HCT116 (cell line): ENCODE measurements around the gene NEDD4L. TPM values are rescaled to one million over a fixed set of nuclear protein-coding genes. Genes with fewer than 3 reads are reported as not detected.

ENCODE experiments used
- ATAC-seq: fragments of 200-7000 bp; cut with Tn5 transposase; 2 replicates; pipeline ENCODE4 v1.9.1; 2020; ENCODE audit warnings: mild to moderate bottlenecking, moderate library complexity
- BruUV-seq: library from RNA; stranded (reverse); fragments of 400-500 nt; replicated peaks from 2 replicates; lab custom pipeline; 2021; lab: Mats Ljungman, UMichigan
- CTCF ChIA-PET: fragments of 300-600 bp; sonication (Branson Sonifier 250); formaldehyde crosslinking; loops from one replicate; lab custom pipeline; 2021; ENCODE audit warnings: antibody characterized with exemption; lab: Charles Lee
- POLR2A ChIA-PET: fragments of 300-600, 350-600 bp; sonication (Branson Sonifier 250); formaldehyde crosslinking; loops from one replicate; lab custom pipeline; 2021; ENCODE audit warnings: antibody characterized with exemption; lab: Charles Lee
- RAD21 ChIA-PET, 2 experiments: fragments of 300-600 bp; sonication (Branson Sonifier 250); formaldehyde crosslinking; loops; one replicate each; lab custom pipeline; 2023; ENCODE audit warnings: low total read pairs in 2 of 2; ENCODE audit not compliant: uncharacterized antibody in 2 of 2, unreplicated experiment in 2 of 2, low non-redundant PET in 1 of 2; lab: Charles Lee
- DNase-seq: peaks from one replicate; pipeline ENCODE4 v3.0.0-alpha.2; 2010; ENCODE audit warnings: low read depth, low spot score
- H2AFZ ChIP-seq: fragments of 200-600 bp; shearing (Covaris generic), sonication (generic); 2 replicates; pipeline ENCODE4 v1.6.1; 2017; ENCODE audit warnings: low read depth, mixed run types, mixed read lengths, antibody characterized with exemption, low read length; ENCODE audit not compliant: poor library complexity, severe bottlenecking
- H3K27ac ChIP-seq: 2 replicates; pipeline ENCODE4 v1.5.1; 2012; ENCODE audit warnings: low read depth, low read length
- H3K27me3 ChIP-seq: fragments of 200-600 bp; sonication (generic); 2 replicates; pipeline ENCODE4 v1.6.1; 2016; ENCODE audit warnings: mixed run types, low read length, mixed read lengths; ENCODE audit not compliant: insufficient read depth
- H3K36me3 ChIP-seq, 2 experiments: fragments of 200-500 bp in 1 of 2; fragments of 200-600 bp in 1 of 2; sonication (Bioruptor generic) in 1 of 2; sonication (generic) in 1 of 2; 2 replicates each; pipeline versions ENCODE4 v1.5.1 to v1.6.1; 2014 to 2016; ENCODE audit warnings: low read length in 2 of 2, inconsistent platforms in 1 of 2, mixed read lengths in 1 of 2, mixed run types in 1 of 2; ENCODE audit not compliant: insufficient read depth in 2 of 2, control insufficient read depth in 1 of 2
- H3K4me1 ChIP-seq, 2 experiments: fragments of 200-600 bp in 1 of 2; sonication (generic) in 1 of 2; 2 replicates each; pipeline versions ENCODE4 v1.5.1 to v1.6.1; 2012 to 2017; ENCODE audit warnings: low read length in 2 of 2, inconsistent platforms in 1 of 2, mild to moderate bottlenecking in 1 of 2, mixed read lengths in 1 of 2, mixed run types in 1 of 2, moderate library complexity in 1 of 2; ENCODE audit not compliant: insufficient read depth in 2 of 2, control insufficient read depth in 1 of 2
- H3K4me2 ChIP-seq: fragments of 200-600 bp; sonication (generic); 2 replicates; pipeline ENCODE4 v1.6.1; 2017; ENCODE audit warnings: mixed run types, low read length, mixed read lengths
- H3K4me3 ChIP-seq, 2 experiments: fragments of 200-600 bp in 1 of 2; sonication (generic) in 1 of 2; replicated peaks in 1 of 2; 2 replicates each; pipeline ENCODE4 v1.5.1; 2011 to 2016; ENCODE audit warnings: low read length in 2 of 2, control low read depth in 1 of 2, low read depth in 1 of 2, mild to moderate bottlenecking in 1 of 2, mixed read lengths in 1 of 2, mixed run types in 1 of 2
- H3K79me2 ChIP-seq: fragments of 200-600 bp; sonication (generic); 2 replicates; pipeline ENCODE4 v1.6.1; 2017; ENCODE audit warnings: mild to moderate bottlenecking, mixed run types, low read length, moderate library complexity, mixed read lengths; ENCODE audit not compliant: insufficient read depth
- H3K9ac ChIP-seq: fragments of 200-600 bp; sonication (generic); 2 replicates; pipeline ENCODE4 v1.6.1; 2016; ENCODE audit warnings: low read length, mixed read lengths
- H3K9me2 ChIP-seq: fragments of 200-600 bp; sonication (generic), shearing (Covaris generic); 2 replicates; pipeline ENCODE4 v1.6.1; 2017; ENCODE audit warnings: mixed run types, mild to moderate bottlenecking, moderate library complexity; ENCODE audit not compliant: insufficient read depth
- H3K9me3 ChIP-seq, 2 experiments: fragments of 200-500 bp in 1 of 2; fragments of 200-600 bp in 1 of 2; sonication (Bioruptor generic) in 1 of 2; sonication (generic) in 1 of 2; 2 replicates each; pipeline ENCODE4 v1.6.1; 2014 to 2017; ENCODE audit warnings: low read length in 2 of 2, mixed read lengths in 2 of 2, inconsistent platforms in 1 of 2, low read depth in 1 of 2, mild to moderate bottlenecking in 1 of 2, mixed run types in 1 of 2, moderate library complexity in 1 of 2; ENCODE audit not compliant: control insufficient read depth in 1 of 2, insufficient read depth in 1 of 2
- H4K20me1 ChIP-seq: fragments of 200-600 bp; sonication (generic), shearing (Covaris generic); 2 replicates; pipeline ENCODE4 v1.6.1; 2017; ENCODE audit warnings: mixed run types, mild to moderate bottlenecking, moderate library complexity; ENCODE audit not compliant: insufficient read depth
- ATF3 ChIP-seq: IDR thresholded peaks from 2 replicates; pipeline ENCODE4 v1.6.1; 2012
- CBX3 ChIP-seq: IDR thresholded peaks from 2 replicates; pipeline ENCODE4 v1.6.1; 2012; ENCODE audit warnings: low read depth
- CEBPB ChIP-seq: IDR thresholded peaks from 2 replicates; pipeline ENCODE4 v1.6.1; 2012; ENCODE audit warnings: low read depth
- EGR1 ChIP-seq: IDR thresholded peaks from 2 replicates; pipeline ENCODE4 v1.6.1; 2012; ENCODE audit warnings: low read depth
- ELF1 ChIP-seq: IDR thresholded peaks from 2 replicates; pipeline ENCODE4 v1.6.1; 2012; ENCODE audit warnings: low read depth, borderline replicate concordance
- EZH2phosphoT487 ChIP-seq: fragments of 200-600 bp; IDR thresholded peaks from 2 replicates; pipeline ENCODE4 v1.6.1; 2018; ENCODE audit warnings: antibody characterized with exemption, borderline replicate concordance
- FOSL1 ChIP-seq: IDR thresholded peaks from 2 replicates; pipeline ENCODE4 v1.6.1; 2012; ENCODE audit warnings: low read depth
- JUND ChIP-seq: IDR thresholded peaks from 2 replicates; pipeline ENCODE4 v1.6.1; 2012
- POLR2AphosphoS5 ChIP-seq: IDR thresholded peaks from 2 replicates; pipeline ENCODE4 v1.6.1; 2011; ENCODE audit warnings: mild to moderate bottlenecking, low read depth, low read length, moderate library complexity
- RAD21 ChIP-seq: IDR thresholded peaks from 2 replicates; pipeline ENCODE4 v1.6.1; 2012; ENCODE audit warnings: low read depth, mild to moderate bottlenecking
- REST ChIP-seq: IDR thresholded peaks from 2 replicates; pipeline ENCODE4 v1.6.1; 2012; ENCODE audit warnings: low read depth
- SIN3A ChIP-seq: IDR thresholded peaks from 2 replicates; pipeline ENCODE4 v1.6.1; 2012; ENCODE audit warnings: low read depth
- SP1 ChIP-seq: IDR thresholded peaks from 2 replicates; pipeline ENCODE4 v1.6.1; 2012; ENCODE audit warnings: low read depth
- SRF ChIP-seq: IDR thresholded peaks from 2 replicates; pipeline ENCODE4 v1.6.1; 2012; ENCODE audit warnings: low read depth
- YY1 ChIP-seq: IDR thresholded peaks from 2 replicates; pipeline ENCODE4 v1.6.1; 2011; ENCODE audit warnings: low read length, low read depth, moderate library complexity, mild to moderate bottlenecking; ENCODE audit not compliant: insufficient replicate concordance; ENCODE audit errors: extremely low read depth
- ZBTB33 ChIP-seq: IDR thresholded peaks from 2 replicates; pipeline ENCODE4 v1.6.1; 2011; ENCODE audit warnings: mild to moderate bottlenecking, low read length, moderate library complexity; ENCODE audit not compliant: insufficient replicate concordance; ENCODE audit errors: extremely low read depth
- ZFX ChIP-seq: fragments of 450-650 bp; IDR thresholded peaks from 2 replicates; pipeline ENCODE4 v1.6.1; 2017
- ZNF274 ChIP-seq: fragments of 200-500 bp; sonication (Bioruptor generic); IDR thresholded peaks from 2 replicates; pipeline ENCODE4 v1.6.1; 2014; ENCODE audit warnings: mild to moderate bottlenecking, low read depth, low read length, inconsistent platforms
- intact Hi-C: fragments of 100-400 bp; cut with micrococcal nuclease; formaldehyde crosslinking; loops from 2 replicates; pipeline ENCODE4 v1.10.0; 2022
- total RNA-seq: library from RNA; stranded (reverse); gene quantifications from one replicate; pipeline ENCODE4 v1.2.1, GENCODE V29; 2021; ENCODE audit not compliant: unreplicated experiment

The NEDD4L gene
- total RNA-seq, 1 experiment from 2014 or later: 41.5 TPM

GRCh38 chr18:58438958-58439300 lies 394.9 kb downstream of the NEDD4L start:
- no peaks in the 10 kb centered on the region for H3K27me3 ChIP-seq
- no peak for ATAC-seq
- H3K9me3 ChIP-seq: no peaks in the 10 kb centered on the region
- no peaks in the 10 kb centered on the region for H3K36me3 ChIP-seq
- no peaks in the 10 kb centered on the region for H3K9me2 ChIP-seq
- intact Hi-C loops: no loop called here
- no peaks in the 10 kb centered on the region for H4K20me1 ChIP-seq
- no peak overlapping the region for H3K27ac ChIP-seq
- RAD21 ChIA-PET: no interaction called here
- no peaks in the 10 kb centered on the region for H3K4me1 ChIP-seq
- no peak overlapping the region for H3K4me3 ChIP-seq
- no peak for DNase-seq
- POLR2A ChIA-PET: no interaction called here
- CTCF ChIA-PET: no interaction called here
- H3K79me2 ChIP-seq: no peaks in the 10 kb centered on the region
- TF ChIP-seq ZFX (no peak), CBX3 (no peak), FOSL1 (no peak), SIN3A (no peak), JUND (no peak), EGR1 (no peak), YY1 (no peak), SRF (no peak), ATF3 (no peak), POLR2AphosphoS5 (no peak), SP1 (no peak), ELF1 (no peak), ZNF274 (no peak)
- H2AFZ ChIP-seq: no peak overlapping the region
- no peak overlapping the region for H3K4me2 ChIP-seq
- no TSS peak for BruUV-seq
- H3K9ac ChIP-seq: no peak overlapping the region

GRCh38 chr18:58443671-58444070 lies 399.6 kb downstream of the NEDD4L start:
- Histone ChIP-seq H3K9me2 (no peaks in the 10 kb centered on the region), H3K27me3 (no peaks in the 10 kb centered on the region), H3K9ac (no peak overlapping the region), H3K4me2 (no peak overlapping the region), H3K9me3 (no peaks in the 10 kb centered on the region), H3K4me3 (no peak overlapping the region), H4K20me1 (no peaks in the 10 kb centered on the region), H3K27ac (no peak overlapping the region), H3K4me1 (peaks cover 0 to 6% of the 10 kb centered on the region in 2 experiments; a peak in 2 of 4 replicates), H3K79me2 (no peaks in the 10 kb centered on the region), H3K36me3 (no peaks in the 10 kb centered on the region), H2AFZ (no peak overlapping the region)
- no TSS peak for BruUV-seq
- TF ChIP-seq ZFX (no peak), EGR1 (no peak), SRF (no peak), RAD21 (no peak), SIN3A (no peak), EZH2phosphoT487 (no peak), ZBTB33 (no peak), REST (no peak), YY1 (no peak), CEBPB (no peak), ZNF274 (no peak)
- no peak for ATAC-seq
- ChIA-PET CTCF (no interaction called here), POLR2A (no interaction called here), RAD21 (no interaction called here)
- no peak for DNase-seq
- intact Hi-C loops: no loop called here
